Activated CD8-positive, alpha-beta T cell treated with anti-CD3 and anti-CD28 coated beads for 36 hours (primary cell): ENCODE results near the gene SNRPA. TPM values are rescaled to one million over a fixed set of nuclear protein-coding genes. Genes with fewer than 3 reads are reported as not detected.

Source experiments
- ATAC-seq: fragments of 200-7000 bp; cut with Tn5 transposase; one replicate; pipeline ENCODE4 v1.10.0; 2021; ENCODE audit warnings: mild to moderate bottlenecking, moderate library complexity
- CTCF ChIA-PET: fragments of 350-600 bp; sonication (Branson Sonifier 250); formaldehyde crosslinking; loops from one replicate; lab custom pipeline; 2021; ENCODE audit warnings: antibody characterized with exemption; lab: Charles Lee
- POLR2A ChIA-PET: fragments of 350-600 bp; sonication (Branson Sonifier 250); formaldehyde crosslinking; loops from one replicate; lab custom pipeline; 2021; ENCODE audit warnings: antibody characterized with exemption; lab: Charles Lee
- DNase-seq: peaks from one replicate; pipeline ENCODE4 v3.0.0-alpha.2; 2020
- H3K27ac Mint-ChIP-seq: one replicate; pipeline ENCODE4 v1.8.0; 2021; ENCODE audit warnings: mild to moderate bottlenecking, mixed read lengths
- H3K27me3 Mint-ChIP-seq: one replicate; pipeline ENCODE4 v1.8.0; 2021; ENCODE audit warnings: mixed read lengths
- H3K36me3 Mint-ChIP-seq: one replicate; pipeline ENCODE4 v1.8.0; 2021; ENCODE audit warnings: low read depth, mixed read lengths
- H3K4me1 Mint-ChIP-seq: one replicate; pipeline ENCODE4 v1.8.0; 2021; ENCODE audit warnings: low read depth, mixed read lengths
- H3K4me3 Mint-ChIP-seq: one replicate; pipeline ENCODE4 v1.8.0; 2021; ENCODE audit warnings: mild to moderate bottlenecking, moderate library complexity, mixed read lengths
- H3K9me3 Mint-ChIP-seq: one replicate; pipeline ENCODE4 v1.8.0; 2021; ENCODE audit warnings: mixed read lengths
- intact Hi-C: fragments of 100-400 bp; cut with micrococcal nuclease; formaldehyde crosslinking; loops from one replicate; pipeline ENCODE4 v1.10.0; 2022
- total RNA-seq, 2 experiments: library from RNA; stranded (reverse); gene quantifications; one replicate each; pipeline ENCODE4 v1.2.3, GENCODE V29; 2021
- TF ChIP-seq, protein P1 (sequence below): fragments of 200-600 bp; IDR thresholded peaks from one replicate; pipeline ENCODE4 v1.8.0; 2022; ENCODE audit warnings: antibody characterized with exemption, mild to moderate bottlenecking

The SNRPA gene
- total RNA-seq, 2 experiments from 2014 or later: 260 to 281 TPM

- TF ChIP-seq, protein P1, sequence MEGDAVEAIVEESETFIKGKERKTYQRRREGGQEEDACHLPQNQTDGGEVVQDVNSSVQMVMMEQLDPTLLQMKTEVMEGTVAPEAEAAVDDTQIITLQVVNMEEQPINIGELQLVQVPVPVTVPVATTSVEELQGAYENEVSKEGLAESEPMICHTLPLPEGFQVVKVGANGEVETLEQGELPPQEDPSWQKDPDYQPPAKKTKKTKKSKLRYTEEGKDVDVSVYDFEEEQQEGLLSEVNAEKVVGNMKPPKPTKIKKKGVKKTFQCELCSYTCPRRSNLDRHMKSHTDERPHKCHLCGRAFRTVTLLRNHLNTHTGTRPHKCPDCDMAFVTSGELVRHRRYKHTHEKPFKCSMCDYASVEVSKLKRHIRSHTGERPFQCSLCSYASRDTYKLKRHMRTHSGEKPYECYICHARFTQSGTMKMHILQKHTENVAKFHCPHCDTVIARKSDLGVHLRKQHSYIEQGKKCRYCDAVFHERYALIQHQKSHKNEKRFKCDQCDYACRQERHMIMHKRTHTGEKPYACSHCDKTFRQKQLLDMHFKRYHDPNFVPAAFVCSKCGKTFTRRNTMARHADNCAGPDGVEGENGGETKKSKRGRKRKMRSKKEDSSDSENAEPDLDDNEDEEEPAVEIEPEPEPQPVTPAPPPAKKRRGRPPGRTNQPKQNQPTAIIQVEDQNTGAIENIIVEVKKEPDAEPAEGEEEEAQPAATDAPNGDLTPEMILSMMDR: no peak
- H3K4me3 Mint-ChIP-seq: no peak within 1 kb of the TSS
- H3K9me3 Mint-ChIP-seq: peaks cover 6% of the 10 kb centered on the region
- no peak within 1 kb of the TSS for H3K27ac Mint-ChIP-seq
- no peaks in the 10 kb centered on the region for H3K27me3 Mint-ChIP-seq
- CTCF ChIA-PET: no interaction called here
- DNase-seq (no peak), ATAC-seq (no peak)
- POLR2A ChIA-PET: interaction anchor here (3.6 kb wide), 1 partner anchor 21 kb away, joined by 22 read pairs; no protein-coding TSS in a partner anchor
- intact Hi-C loops: no loop called here
- H3K4me1 Mint-ChIP-seq: peaks cover 48% of the 10 kb centered on the region
- peaks cover 20% of the 10 kb centered on the region for H3K36me3 Mint-ChIP-seq
Observed at GRCh38 chr19:40774916-40775631, 24.1 kb downstream of the SNRPA start, which contains the start of gene MIA. Gene MIA (plus strand): TSS chr19:40775521. CDS start chr19:40775543, 22 bp downstream.

DNA sequence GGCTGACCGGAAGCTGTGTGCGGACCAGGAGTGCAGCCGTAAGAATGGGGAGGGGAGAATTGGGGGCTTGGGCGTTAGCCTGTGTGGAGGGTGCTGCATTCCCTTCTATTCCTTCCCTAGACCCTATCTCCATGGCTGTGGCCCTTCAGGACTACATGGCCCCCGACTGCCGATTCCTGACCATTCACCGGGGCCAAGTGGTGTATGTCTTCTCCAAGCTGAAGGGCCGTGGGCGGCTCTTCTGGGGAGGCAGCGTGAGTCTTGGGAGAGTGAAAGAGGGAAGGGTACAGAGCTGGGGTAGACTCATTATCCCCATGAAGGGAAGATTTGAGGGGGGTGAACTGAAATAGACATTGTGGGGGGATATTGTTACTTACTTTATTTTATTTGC is 24.6 kb downstream of the SNRPA start:
- Mint-ChIP-seq H3K27me3 (no peaks in the 10 kb centered on the region), H3K27ac (no peak overlapping the region), H3K36me3 (peaks cover 21% of the 10 kb centered on the region), H3K9me3 (peaks cover 6% of the 10 kb centered on the region), H3K4me3 (no peak overlapping the region), H3K4me1 (peaks cover 51% of the 10 kb centered on the region)
- POLR2A ChIA-PET: interaction anchor here (1.2 to 3.6 kb wide), 2 partner anchors 18 to 21 kb away, joined by 3 to 22 read pairs; no protein-coding TSS in a partner anchor
- ATAC-seq (no peak), DNase-seq (no peak)
- TF ChIP-seq, protein P1: no peak
- intact Hi-C loops: no loop called here
- CTCF ChIA-PET: interaction anchor here (3.5 kb wide), 1 partner anchor 20 kb away, joined by 13 read pairs; no protein-coding TSS in a partner anchor

DNA sequence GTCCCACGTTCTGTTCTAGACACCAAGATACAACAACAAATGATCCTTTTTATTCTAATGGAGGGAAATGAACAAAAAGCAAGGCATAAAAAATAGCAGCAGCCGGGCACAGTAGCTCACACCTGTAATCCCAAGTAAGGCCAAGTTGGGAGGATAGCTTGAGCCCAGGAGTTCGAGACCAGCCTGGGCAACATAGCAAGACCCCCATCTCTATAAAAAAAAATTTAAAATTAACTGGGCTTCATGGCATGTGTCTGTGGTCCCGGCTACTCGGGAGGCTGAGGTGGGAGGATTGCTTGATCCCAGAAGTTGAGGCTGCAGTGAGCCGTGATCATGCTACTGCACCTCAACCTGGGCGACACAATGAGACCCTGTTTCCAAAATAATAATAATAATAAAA is 25.4 kb downstream of the SNRPA start:
- intact Hi-C loops: no loop called here
- no peak overlapping the region for H3K27ac Mint-ChIP-seq
- POLR2A ChIA-PET: interaction anchor here (1.1 to 3.6 kb wide), 7 partner anchors 10 to 26 kb away, joined by 3 to 22 read pairs (median 12); partner anchors contain the start of gene ACTMAP

GRCh38 chr19:40776932-40777644 is 26.1 kb downstream of the SNRPA start:
- TF ChIP-seq, protein P1: no peak
- no peaks in the 10 kb centered on the region for H3K27me3 Mint-ChIP-seq
- peak overlapping the region; percentile 92 for H3K4me3 Mint-ChIP-seq
- POLR2A ChIA-PET: interaction anchor here (0.7 to 3.6 kb wide), 18 partner anchors 9 to 778 kb away, joined by 3 to 22 read pairs (median 6); partner anchors contain the start of genes ACTMAP, COQ8B, EGLN2 and ITPKC
- intact Hi-C loops: no loop called here
- peaks cover 16% of the 10 kb centered on the region for H3K36me3 Mint-ChIP-seq
- peak overlapping the region; percentile 96 for H3K27ac Mint-ChIP-seq
- H3K4me1 Mint-ChIP-seq: peaks cover 50% of the 10 kb centered on the region
- peak; percentile 62 for ATAC-seq
- H3K9me3 Mint-ChIP-seq: no peaks in the 10 kb centered on the region
- peak; percentile 98 for DNase-seq
- CTCF ChIA-PET: interaction anchor here (0.7 to 4.0 kb wide), 12 partner anchors 10 to 637 kb away, joined by 3 to 32 read pairs (median 5); partner anchors contain the start of gene EGLN2

More for the DNA sequence above, 25.4 kb downstream of the SNRPA start:
- Mint-ChIP-seq H3K27me3 (no peaks in the 10 kb centered on the region), H3K4me3 (no peak overlapping the region), H3K4me1 (peaks cover 49% of the 10 kb centered on the region), H3K36me3 (peaks cover 18% of the 10 kb centered on the region), H3K9me3 (no peaks in the 10 kb centered on the region)
- CTCF ChIA-PET: interaction anchor here (1.5 to 4.0 kb wide), 5 partner anchors 16 to 142 kb away, joined by 4 to 32 read pairs (median 13); no protein-coding TSS in a partner anchor
- no peak for ATAC-seq
- TF ChIP-seq, protein P1: no peak
- DNase-seq: no peak
